Left cardiac atrium (tissue), 4 donors: ENCODE measurements around the gene C20orf204. TPM values are rescaled to one million over a fixed set of nuclear protein-coding genes. Genes with fewer than 3 reads are reported as not detected.

Experiments
- ATAC-seq, 2 donors: fragments of 200-7000 bp; cut with Tn5 transposase; one replicate each; pipeline ENCODE4 v1.9.1; 2020; ENCODE audit warnings: mild to moderate bottlenecking in 2 of 2, moderate library complexity in 2 of 2
- DNase-seq: peaks from one replicate; pipeline ENCODE4 v3.0.0-alpha.2; 2020
- intact Hi-C, 2 donors: fragments of 100-400 bp; cut with DNase I; formaldehyde crosslinking; loops; one replicate each; pipeline versions ENCODE4 v1.14.1 to v1.15.1; 2022 to 2023
- total RNA-seq, 2 donors: library from RNA; stranded (reverse); fragmentation: NEBNext Ultra II Directional; extraction: Animal tissue kit (Norgen Biotek cat#: 25700); gene quantifications; one replicate each; pipeline ENCODE4 v1.2.1, GENCODE V29; 2021
- donor health status: DM: no; HTN: yes; CAD: no.
- donor health status: DM: no; HTN: yes; CAD: no; lungs with severe emphysema.
- donor health status: DM: yes; HTN: yes; CAD: no.
- donor health status: Dilated cardiomyopathy.

Gene C20orf204
- total RNA-seq, 2 donors from 2014 or later, result 0.29 to 1.0 TPM

DNA sequence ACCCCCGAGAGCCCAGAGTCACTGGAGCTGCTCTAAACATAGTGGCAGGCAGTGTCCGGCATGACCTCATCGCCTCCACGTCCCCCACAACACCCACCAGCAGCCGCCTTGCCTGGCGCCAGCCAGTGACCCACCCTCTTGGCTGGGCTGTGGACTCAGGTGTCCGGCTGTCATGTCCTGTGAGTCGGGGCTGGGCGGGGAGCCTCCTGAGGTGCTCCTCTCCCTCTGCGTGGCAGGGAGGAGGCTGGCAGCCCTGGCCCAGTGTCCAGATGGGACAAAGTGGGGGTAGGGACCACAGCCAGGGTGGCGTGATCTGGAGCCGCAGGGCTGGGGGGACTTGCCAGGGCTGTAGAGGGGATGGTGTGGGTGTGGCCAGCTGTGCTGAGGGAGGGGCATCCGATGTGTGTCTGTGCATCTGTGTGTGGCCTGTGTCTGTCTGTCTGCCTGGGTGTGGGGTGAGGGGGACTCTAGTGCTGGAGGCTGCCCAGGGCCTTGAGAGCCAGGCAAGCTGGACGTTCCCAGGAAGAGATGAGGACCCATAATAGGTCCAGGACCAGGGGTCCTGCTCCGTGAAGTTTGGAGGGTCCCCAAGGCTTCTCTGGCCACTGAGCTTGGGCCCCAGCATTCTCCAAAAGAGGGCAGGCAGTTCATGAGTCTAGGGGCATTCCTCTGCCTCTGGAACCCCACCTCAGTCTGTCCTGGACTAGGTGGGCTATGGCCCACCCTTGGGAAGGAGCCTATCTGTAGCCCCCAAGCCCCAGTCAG is 15.8 kb downstream of the C20orf204 start:
- peak; percentile 42 to 49 for ATAC-seq
- intact Hi-C loops, result no loop called here
- DNase-seq, result peak; percentile 87

DNA sequence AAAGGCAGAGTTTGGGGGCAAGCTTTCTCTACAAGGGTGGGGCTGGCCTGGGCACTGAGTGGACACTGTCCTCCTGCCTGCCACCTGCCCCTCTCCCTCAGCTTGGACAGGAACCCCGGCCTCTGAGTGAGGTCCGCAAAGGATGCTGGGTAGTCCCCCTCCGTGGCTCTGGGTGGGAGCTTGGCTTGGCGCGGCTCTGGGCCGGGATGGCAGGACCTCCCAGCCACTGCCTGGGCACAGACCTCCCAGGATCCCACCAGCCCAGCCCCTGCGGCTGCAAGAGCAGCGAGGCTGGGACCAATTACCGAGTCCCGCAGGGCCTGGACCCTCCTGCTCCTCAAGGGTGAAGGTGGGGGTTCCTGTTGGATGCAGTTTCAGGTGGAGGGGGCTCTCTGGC is 16.3 kb downstream of the C20orf204 start:
- no peak for DNase-seq
- intact Hi-C loops, result no loop called here
- ATAC-seq, result no peak

GRCh38 chr20:64052987-64053840 is 17.2 kb downstream of the C20orf204 start:
- intact Hi-C loops, result no loop called here
- ATAC-seq (no peak), DNase-seq (no peak)

DNA sequence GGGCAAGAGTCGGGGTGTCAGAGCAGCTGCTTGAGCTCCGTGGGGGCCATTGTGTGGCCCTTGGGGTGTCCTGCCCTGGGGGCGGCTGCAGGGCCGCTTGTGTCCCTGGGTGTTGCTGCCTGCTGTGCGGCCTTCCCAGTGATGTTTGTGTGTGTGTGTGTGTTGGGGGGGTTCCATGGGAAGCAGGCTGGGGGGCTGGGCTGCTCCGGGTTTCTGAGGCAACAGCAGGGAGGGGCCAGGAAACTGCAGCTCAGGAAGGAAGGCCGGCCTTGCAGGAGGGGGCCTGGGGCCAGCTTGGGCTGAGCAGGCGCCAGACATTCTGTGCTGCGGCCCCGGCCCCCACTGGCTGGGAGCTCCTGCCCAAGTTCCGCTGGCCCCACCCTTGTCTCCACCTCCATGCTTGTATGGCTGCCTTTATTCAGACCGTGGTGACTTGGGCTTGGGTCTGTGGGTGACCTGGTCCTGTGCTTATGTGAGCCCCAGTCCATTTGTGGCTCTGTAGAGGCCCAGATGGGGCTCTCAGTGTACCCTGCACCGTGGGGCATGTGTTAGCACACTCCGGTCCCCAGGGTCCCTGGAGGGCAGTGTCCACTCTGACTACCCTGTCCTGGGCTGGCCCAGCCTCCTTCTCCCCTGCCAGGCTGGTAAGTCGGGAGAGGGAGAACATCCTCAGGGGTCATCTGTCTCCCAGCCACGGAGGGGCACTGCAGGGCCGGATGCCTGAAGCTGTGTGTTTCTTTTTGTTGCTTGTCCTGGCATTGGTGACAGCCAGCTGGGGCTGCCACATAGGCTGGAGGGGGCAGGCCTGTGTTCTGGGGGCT is 18.1 kb downstream of the C20orf204 start:
- intact Hi-C loops, result no loop called here
- ATAC-seq, result peak; percentile 39 to 44
- peak; percentile 88 for DNase-seq

GRCh38 chr20:64055396-64055892 is 19.5 kb downstream of the C20orf204 start:
- intact Hi-C loops, result loop anchor here in 1 of 2 donors (5.0 kb wide), 1 partner anchor 73 kb away; the partner anchor contains the start of gene PRPF6
- ATAC-seq, result no peak

GRCh38 chr20:64055893-64056638 is 20.1 kb downstream of the C20orf204 start:
- intact Hi-C loops, result loop anchor here in 1 of 2 donors (5.0 kb wide), 1 partner anchor 74 kb away; the partner anchor contains the start of gene PRPF6
- peak; percentile 85 for DNase-seq

More at GRCh38 chr20:64055396-64055892, 19.5 kb downstream of the C20orf204 start:
- DNase-seq, result no peak

DNA sequence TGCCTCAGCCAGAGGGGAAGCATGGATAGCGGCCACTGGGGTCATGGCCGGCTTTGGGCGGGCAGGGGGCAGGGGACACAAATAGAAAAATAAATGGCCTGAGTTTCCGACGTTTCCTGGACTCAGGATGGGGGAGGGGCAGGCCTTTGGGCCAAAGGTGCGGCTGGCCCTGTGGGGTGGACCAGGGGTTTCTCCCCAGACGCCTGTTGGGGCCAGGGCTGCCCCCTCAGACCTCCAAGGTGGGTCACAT is 20.6 kb downstream of the C20orf204 start:
- ATAC-seq, result peak in 1 of 2 donors; percentile 12
- DNase-seq, result no peak
- intact Hi-C loops, result loop anchor here in 1 of 2 donors (5.0 kb wide), 1 partner anchor 74 kb away; the partner anchor contains the start of gene PRPF6

More at GRCh38 chr20:64055893-64056638, 20.1 kb downstream of the C20orf204 start:
- ATAC-seq, result peak; percentile 10 to 22

DNA sequence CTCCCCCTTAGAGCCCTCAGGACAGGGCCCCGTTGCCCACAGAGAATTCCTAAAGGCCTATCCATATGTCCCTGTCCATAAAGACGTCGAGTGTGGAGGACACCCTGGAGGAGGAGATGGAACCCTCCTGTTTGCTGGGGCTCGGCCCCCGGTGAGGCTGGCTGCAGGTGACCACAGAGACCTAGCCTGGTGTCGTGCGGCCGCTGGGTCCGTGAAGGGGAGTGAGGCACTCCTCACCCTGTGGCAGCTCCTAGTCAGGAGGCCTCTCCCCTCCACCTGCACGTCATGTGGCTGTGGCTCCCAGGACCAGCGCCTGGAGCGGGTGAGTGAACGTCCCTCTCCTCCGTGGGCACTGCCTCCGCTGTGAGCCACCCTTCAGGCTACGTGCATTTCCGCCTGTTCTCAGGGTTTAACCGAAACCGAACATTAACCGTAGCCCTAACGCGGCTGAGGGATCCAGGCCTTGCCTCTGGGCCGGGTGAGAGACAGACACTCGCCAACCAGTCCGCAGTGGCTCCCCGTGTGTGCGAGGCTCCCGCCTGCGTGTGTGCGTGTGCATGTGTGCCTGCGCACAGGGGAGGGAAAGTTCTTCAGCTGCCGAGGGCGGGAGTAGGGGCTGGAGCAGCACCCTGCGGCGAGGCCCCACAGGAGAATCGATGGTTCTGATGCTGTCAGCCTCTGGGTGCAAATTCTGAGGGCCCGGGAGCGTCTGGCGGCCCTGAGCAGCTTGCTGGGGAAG is 21.1 kb downstream of the C20orf204 start:
- ATAC-seq (peak in 1 of 2 donors; percentile 3), DNase-seq (no peak)
- intact Hi-C loops, result loop anchor here in 1 of 2 donors (5.0 kb wide), 1 partner anchor 75 kb away; the partner anchor contains the start of gene PRPF6

GRCh38 chr20:64057628-64058498 is 21.9 kb downstream of the C20orf204 start:
- ATAC-seq, result peak; percentile 48 to 54
- intact Hi-C loops, result loop anchor here in 1 of 2 donors (5.0 kb wide), 1 partner anchor 76 kb away; the partner anchor contains the start of gene PRPF6
- DNase-seq, result peak; percentile 88

- intact Hi-C loops, result loop anchor here in 1 of 2 donors (5.0 kb wide), 1 partner anchor 76 kb away; the partner anchor contains the start of gene PRPF6
- no peak for DNase-seq
- no peak for ATAC-seq
Measured at GRCh38 chr20:64058536-64058935, 22.6 kb downstream of the C20orf204 start.

GRCh38 chr20:64062276-64062595 is 26.3 kb downstream of the C20orf204 start:
- intact Hi-C loops, result no loop called here
- DNase-seq, result no peak
- no peak for ATAC-seq

DNA sequence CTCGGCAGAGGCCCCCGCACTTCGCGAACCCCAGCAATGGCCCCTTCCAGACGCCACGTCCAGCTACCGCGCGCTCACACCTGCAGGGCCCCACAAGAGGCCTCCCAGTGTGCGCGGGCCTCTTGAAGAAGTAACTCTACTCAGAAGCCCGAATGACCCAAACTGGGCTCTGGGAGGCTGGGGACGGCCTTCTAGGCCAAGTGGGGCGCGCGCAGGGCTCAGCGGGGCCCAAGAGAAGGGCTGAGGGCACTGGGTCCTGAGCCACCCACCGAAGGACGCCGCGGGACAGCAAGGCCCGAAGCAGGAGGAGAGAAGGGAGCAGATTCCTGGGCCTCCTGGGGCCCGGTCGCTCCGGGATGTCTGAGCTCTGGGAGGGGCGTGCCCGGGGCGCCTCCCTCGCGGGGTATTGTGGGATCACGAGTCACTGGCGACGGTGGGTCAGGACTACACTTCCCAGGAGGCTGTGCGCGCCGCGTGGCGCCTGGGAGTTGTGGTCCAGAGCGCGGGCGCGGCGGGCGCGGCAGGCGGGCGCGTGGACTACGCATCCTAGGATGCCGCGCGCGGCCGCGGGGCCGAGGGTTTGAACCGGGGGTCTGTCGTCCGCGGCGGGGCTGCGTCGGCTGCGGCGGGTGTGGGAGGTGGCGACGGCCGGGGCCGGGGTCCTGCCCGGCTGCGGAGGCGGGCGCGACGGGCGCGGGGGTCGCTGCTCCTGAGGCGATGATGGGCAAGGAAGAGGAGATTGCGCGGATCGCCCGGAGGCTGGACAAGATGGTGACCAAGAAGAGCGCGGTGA is 26.8 kb downstream of the C20orf204 start, which contains the start of gene TCEA2:
Gene TCEA2, plus strand, starts transcription at position 603 of the 793 bp plus-strand sequence. Its CDS starts 115 bp downstream, at position 718.
- intact Hi-C loops, result no loop called here
- peak; percentile 95 to 96 for ATAC-seq

DNA sequence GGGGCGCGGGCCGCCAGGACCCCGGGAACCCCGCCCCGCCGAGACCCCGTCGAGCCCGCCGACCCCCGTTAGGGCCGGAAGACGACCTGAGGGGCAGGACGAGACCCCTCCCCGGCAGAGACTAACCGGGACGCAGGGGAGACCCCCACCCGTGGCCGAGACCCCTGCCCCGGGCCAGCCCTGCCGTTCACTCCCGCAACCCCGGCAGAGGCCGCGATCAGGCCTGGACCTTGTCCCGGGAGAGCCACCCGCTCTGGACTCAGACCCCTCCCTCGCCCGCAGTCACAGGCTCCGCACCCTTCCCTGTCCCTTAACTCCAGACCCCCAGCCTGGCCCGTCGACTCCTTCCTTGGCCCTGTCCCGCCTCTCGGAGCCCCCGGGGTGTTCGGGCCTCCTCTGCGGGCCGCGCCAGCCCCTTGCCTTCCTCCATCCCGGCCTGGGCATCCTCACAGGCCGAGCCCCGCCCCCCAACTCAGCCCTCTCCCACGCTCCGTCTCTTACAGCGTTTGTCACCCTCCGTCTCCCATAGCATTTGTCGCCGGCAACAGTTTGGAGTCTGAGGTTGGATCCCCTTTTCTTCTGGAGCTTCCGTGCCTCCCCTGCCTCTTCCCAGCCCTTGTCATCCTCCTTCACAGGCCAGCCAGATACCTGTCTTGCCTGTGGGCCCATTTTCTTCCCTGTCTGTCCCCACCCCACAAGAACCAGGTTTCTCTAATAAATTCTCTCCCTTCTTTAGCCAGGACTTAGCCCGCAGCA is 27.6 kb downstream of the C20orf204 start:
- ATAC-seq, result peak; percentile 16 to 23
- no peak for DNase-seq
- intact Hi-C loops, result no loop called here

More for the DNA sequence above, 26.8 kb downstream of the C20orf204 start, which contains the start of gene TCEA2:
- peak; percentile 99 for DNase-seq

- DNase-seq (peak; percentile 53), ATAC-seq (peak in 1 of 2 donors; percentile 7)
- intact Hi-C loops, result no loop called here
Measured at GRCh38 chr20:64064145-64064698, 28.2 kb downstream of the C20orf204 start.
